GM23338 (cell line): ENCODE measurements around the gene PRMT3.

Experiments used
- CREB1 ChIP-seq: fragments of 250-450 bp; sonication (Bioruptor Pico); IDR thresholded peaks from 2 replicates; pipeline ENCODE4 v1.5.0; 2020; ENCODE audit warnings: low read depth, mild to moderate bottlenecking, moderate library complexity
- EZH2 ChIP-seq: fragments of 200-600 bp; sonication (generic); IDR thresholded peaks from one replicate; pipeline ENCODE4 v1.8.0; 2017; ENCODE audit warnings: antibody characterized with exemption, mild to moderate bottlenecking, low read depth; ENCODE audit not compliant: unreplicated experiment
- EZH2phosphoT487 ChIP-seq: fragments of 200-600 bp; sonication (generic); IDR thresholded peaks from one replicate; pipeline ENCODE4 v1.8.1; 2018; ENCODE audit warnings: antibody characterized with exemption; ENCODE audit not compliant: unreplicated experiment
- JUNB ChIP-seq: IDR thresholded peaks from one replicate; pipeline ENCODE4 v1.6.1; 2016; ENCODE audit warnings: antibody characterized with exemption; ENCODE audit not compliant: unreplicated experiment
- NANOG ChIP-seq: IDR thresholded peaks from 2 replicates; pipeline ENCODE4 v1.6.1; 2016; ENCODE audit warnings: antibody characterized with exemption, borderline replicate concordance
- POLR2AphosphoS5 ChIP-seq: IDR thresholded peaks from 2 replicates; pipeline ENCODE4 v1.6.1; 2016; ENCODE audit warnings: antibody characterized with exemption, low read depth
- TF ChIP-seq, protein P1 (sequence below), 2 experiments: fragments of 200-600 bp in 1 of 2; sonication (generic) in 1 of 2; conservative IDR thresholded peaks; 2 replicates each; pipeline versions ENCODE4 v1.5.1 to v1.6.1; 2016 to 2017; ENCODE audit warnings: antibody characterized with exemption in 2 of 2, low read depth in 2 of 2, mild to moderate bottlenecking in 2 of 2, moderate library complexity in 1 of 2
- TF ChIP-seq, protein P2 (sequence below): IDR thresholded peaks from 2 replicates; pipeline ENCODE4 v1.6.1; 2016; ENCODE audit warnings: antibody characterized with exemption
- TF ChIP-seq, protein P3 (sequence below): IDR thresholded peaks from one replicate; pipeline ENCODE4 v1.6.1; 2018; ENCODE audit warnings: antibody characterized with exemption; ENCODE audit not compliant: unreplicated experiment

DNA sequence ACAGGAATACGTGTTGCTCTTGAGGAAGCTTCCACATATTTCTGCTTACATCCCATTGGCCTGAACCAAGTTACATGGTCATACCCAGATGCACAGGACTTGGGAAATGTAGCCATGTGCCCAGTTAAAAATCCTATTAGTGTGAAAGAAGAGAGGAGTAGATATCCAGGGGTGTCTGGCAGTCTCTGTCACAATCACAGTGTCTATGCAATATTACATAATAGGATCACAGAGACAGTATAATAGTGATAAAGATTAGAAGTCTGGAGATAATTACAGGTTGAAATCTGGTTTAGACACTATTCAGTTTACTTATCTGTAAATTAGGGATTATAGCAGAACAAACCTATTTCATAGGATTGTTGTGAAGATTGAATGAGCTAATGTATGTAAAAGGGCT, 149.3 kb downstream of the PRMT3 start:
- TF ChIP-seq EZH2 (no peak), CREB1 (CRISPR knock-in tag) (no peak), EZH2phosphoT487 (no peak), POLR2AphosphoS5 (no peak), NANOG (no peak), JUNB (no peak)
- TF ChIP-seq, protein P1, sequence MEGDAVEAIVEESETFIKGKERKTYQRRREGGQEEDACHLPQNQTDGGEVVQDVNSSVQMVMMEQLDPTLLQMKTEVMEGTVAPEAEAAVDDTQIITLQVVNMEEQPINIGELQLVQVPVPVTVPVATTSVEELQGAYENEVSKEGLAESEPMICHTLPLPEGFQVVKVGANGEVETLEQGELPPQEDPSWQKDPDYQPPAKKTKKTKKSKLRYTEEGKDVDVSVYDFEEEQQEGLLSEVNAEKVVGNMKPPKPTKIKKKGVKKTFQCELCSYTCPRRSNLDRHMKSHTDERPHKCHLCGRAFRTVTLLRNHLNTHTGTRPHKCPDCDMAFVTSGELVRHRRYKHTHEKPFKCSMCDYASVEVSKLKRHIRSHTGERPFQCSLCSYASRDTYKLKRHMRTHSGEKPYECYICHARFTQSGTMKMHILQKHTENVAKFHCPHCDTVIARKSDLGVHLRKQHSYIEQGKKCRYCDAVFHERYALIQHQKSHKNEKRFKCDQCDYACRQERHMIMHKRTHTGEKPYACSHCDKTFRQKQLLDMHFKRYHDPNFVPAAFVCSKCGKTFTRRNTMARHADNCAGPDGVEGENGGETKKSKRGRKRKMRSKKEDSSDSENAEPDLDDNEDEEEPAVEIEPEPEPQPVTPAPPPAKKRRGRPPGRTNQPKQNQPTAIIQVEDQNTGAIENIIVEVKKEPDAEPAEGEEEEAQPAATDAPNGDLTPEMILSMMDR (conservative IDR thresholded peaks at IDR 0.05; ENCODE audit: low read depth in 2 of 2) = no peak
- TF ChIP-seq, protein P2, sequence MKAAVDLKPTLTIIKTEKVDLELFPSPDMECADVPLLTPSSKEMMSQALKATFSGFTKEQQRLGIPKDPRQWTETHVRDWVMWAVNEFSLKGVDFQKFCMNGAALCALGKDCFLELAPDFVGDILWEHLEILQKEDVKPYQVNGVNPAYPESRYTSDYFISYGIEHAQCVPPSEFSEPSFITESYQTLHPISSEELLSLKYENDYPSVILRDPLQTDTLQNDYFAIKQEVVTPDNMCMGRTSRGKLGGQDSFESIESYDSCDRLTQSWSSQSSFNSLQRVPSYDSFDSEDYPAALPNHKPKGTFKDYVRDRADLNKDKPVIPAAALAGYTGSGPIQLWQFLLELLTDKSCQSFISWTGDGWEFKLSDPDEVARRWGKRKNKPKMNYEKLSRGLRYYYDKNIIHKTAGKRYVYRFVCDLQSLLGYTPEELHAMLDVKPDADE = no peak
- TF ChIP-seq, protein P3, sequence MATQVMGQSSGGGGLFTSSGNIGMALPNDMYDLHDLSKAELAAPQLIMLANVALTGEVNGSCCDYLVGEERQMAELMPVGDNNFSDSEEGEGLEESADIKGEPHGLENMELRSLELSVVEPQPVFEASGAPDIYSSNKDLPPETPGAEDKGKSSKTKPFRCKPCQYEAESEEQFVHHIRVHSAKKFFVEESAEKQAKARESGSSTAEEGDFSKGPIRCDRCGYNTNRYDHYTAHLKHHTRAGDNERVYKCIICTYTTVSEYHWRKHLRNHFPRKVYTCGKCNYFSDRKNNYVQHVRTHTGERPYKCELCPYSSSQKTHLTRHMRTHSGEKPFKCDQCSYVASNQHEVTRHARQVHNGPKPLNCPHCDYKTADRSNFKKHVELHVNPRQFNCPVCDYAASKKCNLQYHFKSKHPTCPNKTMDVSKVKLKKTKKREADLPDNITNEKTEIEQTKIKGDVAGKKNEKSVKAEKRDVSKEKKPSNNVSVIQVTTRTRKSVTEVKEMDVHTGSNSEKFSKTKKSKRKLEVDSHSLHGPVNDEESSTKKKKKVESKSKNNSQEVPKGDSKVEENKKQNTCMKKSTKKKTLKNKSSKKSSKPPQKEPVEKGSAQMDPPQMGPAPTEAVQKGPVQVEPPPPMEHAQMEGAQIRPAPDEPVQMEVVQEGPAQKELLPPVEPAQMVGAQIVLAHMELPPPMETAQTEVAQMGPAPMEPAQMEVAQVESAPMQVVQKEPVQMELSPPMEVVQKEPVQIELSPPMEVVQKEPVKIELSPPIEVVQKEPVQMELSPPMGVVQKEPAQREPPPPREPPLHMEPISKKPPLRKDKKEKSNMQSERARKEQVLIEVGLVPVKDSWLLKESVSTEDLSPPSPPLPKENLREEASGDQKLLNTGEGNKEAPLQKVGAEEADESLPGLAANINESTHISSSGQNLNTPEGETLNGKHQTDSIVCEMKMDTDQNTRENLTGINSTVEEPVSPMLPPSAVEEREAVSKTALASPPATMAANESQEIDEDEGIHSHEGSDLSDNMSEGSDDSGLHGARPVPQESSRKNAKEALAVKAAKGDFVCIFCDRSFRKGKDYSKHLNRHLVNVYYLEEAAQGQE = no peak
